Thyroid gland (tissue), 4 donors: ENCODE data around the gene TOP3A.

ENCODE experiments used
- CTCF ChIP-seq, 6 experiments: fragments of 200-600 bp in 3 of 6; fragments of 450-650 bp in 3 of 6; sonication (generic) in 3 of 6; IDR thresholded peaks; one replicate each; pipeline ENCODE4 v1.5.1; 2016 to 2019; ENCODE audit warnings: antibody characterized with exemption in 6 of 6, mild to moderate bottlenecking in 2 of 6, inconsistent platforms in 1 of 6, moderate library complexity in 1 of 6
- POLR2A ChIP-seq, 2 donors: fragments of 450-650 bp; IDR thresholded peaks; one replicate each; pipeline ENCODE4 v1.6.1; 2017; ENCODE audit warnings: antibody characterized with exemption in 2 of 2, mild to moderate bottlenecking in 2 of 2, moderate library complexity in 1 of 2

DNA sequence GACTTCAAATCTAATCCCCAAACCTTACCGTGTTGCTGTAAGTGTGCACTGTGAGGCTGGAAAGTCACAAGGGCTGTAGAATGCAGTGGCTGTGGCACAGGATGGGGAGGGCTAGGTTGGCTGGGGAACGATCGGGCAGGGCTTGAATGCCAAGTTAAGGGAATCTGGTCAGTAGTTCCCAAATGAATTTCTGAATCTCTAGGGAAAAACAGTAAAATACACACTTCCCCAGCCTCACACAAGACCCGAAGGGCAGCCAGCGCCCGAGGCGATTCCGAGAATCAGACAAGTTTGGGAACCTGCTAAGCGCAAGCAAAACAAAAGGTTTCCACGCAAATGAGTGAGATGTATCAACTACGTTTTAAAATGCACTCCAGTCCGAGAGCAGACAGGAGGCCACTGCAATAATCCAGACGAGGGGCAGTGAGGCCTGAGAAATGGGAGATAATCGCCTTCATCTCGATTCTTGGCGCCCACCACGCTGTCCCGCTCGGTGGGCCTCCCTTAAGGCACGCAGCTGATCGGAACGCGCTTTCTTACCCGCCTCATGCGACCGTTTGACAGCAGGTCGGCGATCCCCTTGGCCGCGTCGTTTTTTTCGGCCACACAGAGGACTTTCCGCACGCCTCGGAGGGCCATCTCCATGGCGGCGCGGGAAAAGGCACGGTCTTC lies 599 bp downstream of the TOP3A start:
- no peak for TF ChIP-seq POLR2A (IDR thresholded peaks at IDR 0.05)
- no peak for TF ChIP-seq CTCF (IDR thresholded peaks at IDR 0.05)
